RPMI7951 (cell line): ENCODE data around the gene EXOC5. TPM values are rescaled to one million over a fixed set of nuclear protein-coding genes. Genes with fewer than 3 reads are reported as not detected.

Source experiments
- DNase-seq: peaks from one replicate; pipeline ENCODE4 v3.0.0-alpha.2; 2012; ENCODE audit warnings: low read depth
- total RNA-seq: library from RNA; depleted of rRNA; stranded (reverse); fragments of >200 nt; shearing (Covaris generic); gene quantifications from 2 replicates; pipeline ENCODE4 v1.2.3, GENCODE V29; 2014; rRNA removed

Gene EXOC5
- total RNA-seq, 1 experiment from 2014 or later = 53.6 TPM

GRCh38 chr14:57168138-57168679 lies 100.5 kb downstream of the EXOC5 start:
- no peak for DNase-seq

DNA sequence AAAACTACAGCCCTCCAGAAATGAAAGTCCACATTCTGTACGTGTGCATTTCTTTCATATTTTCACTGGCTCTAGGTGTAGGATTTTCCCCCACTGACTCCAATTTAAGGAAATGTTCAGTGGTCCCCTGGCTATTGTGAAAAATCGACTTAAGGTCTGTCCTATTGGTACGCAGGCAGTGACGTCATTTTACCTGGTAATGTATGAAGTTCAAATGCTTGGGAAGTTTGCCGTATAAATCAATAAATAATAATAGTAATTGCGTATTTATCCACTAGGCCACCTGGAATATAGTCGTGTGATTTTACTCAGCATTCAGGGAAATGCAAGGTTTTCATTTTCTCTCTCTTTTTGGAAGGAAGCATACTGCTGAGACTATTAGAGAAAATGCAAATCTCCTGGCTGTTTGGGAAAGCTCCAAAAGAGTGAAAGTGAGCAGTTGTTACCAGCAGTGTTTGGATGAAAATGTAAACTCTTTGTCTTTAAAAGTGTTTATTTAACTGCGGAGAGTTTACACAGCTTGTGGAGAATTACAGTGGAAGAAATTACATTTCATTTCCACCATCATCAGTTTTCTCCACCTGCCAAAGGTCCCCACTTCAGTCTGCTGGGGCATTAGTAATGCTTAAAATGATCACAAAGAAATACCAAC lies 107.0 kb downstream of the EXOC5 start:
- no peak for DNase-seq

DNA sequence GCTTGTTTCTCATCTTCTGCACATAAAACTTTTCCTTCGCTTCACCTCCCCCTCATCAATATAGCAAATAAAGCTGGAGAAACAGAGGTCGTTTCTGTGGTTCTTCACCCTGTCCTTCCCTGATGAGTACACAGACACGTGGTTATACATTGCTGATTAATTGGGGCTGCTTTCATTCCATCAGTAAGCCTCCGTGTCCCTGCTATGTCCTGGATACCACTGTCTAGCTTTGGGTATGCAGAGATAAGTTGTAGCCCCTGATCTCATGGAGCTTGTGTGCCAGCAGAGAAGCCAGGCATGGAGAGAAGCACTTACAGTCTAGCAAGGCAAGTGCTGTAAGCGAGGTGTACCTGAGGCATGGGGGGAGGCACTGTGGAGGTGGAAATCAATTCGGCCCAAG lies 108.4 kb downstream of the EXOC5 start:
- DNase-seq = no peak

DNA sequence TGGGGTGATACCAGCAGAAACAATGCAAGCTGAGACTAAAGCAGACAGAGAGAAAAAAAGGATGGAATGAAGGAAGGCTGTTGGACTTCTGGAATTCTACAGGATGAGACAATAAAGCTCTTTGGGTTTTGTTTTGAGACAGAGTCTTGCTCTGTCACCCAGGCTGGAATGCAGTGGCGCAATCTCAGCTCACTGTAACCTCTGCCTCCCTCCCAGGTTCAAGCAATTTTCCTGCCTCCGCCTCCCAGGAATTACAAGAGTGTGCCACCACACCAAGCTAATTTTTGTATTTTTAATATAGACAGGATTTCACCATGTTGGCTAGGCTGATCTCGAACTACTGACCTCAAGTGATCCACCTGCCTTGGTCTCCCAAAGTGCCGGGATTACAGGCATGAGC lies 115.4 kb downstream of the EXOC5 start:
- DNase-seq = no peak

Other genes starting within 250 kb of the EXOC5 start
- 27.1 and 32.1 TPM in 2 replicates for gene AP5M1, start 66 bp upstream of the EXOC5 start, total RNA-seq
- gene NAA30, start 121.7 kb upstream of the EXOC5 start, total RNA-seq = 10.8 and 17.5 TPM in 2 replicates
- gene CCDC198, start 225.0 kb upstream of the EXOC5 start, total RNA-seq = not detected in 2 replicates